Jurkat, Clone E6-1 (cell line): ENCODE results near the gene ZNF75A.

ENCODE experiments used
- DNase-seq: peaks from one replicate; pipeline ENCODE4 v3.0.0-alpha.2; 2011; ENCODE audit warnings: low read depth, low spot score
- H3K4me3 ChIP-seq: 2 replicates; pipeline ENCODE4 v1.5.1; 2011; ENCODE audit warnings: mild to moderate bottlenecking, low read length, control low read depth, moderate library complexity

Gene ZNF75A

DNA sequence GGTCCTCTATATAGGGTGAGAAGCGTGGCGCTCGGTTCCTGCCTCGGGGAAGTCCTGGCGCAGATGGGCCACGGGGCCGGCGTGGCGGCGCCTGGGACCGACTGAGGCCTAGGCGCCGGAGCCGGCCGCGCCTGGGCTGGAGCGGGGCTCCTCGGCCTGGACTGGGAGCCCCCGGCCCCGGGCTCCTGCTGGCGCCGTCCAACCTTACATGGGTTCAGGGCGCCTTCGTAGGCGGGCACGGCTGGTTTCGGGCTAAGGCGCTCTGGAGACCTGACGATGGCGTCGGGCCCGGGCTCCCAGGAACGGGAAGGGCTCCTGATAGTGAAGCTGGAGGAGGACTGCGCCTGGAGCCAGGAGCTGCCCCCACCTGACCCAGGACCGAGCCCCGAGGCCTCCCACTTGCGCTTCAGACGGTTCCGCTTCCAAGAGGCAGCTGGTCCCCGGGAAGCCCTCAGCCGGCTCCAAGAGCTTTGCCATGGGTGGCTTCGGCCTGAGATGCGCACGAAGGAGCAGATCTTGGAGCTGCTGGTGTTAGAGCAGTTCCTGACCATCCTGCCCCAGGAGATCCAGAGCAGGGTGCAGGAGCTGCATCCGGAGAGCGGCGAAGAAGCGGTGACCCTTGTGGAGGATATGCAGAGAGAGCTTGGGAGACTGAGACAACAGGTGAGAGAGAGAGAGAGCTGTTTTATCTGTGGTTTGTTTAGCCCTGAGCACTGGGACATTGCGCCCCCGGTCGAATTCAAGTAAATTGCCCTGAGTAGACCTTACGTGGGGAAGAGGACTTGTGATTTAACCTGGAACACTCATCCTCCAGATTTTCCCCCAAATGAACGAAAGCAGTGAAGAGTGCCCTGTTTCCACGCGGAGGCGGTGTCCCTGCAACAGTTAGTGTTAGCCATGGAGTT lies 21.5 kb upstream of the ZNF75A start:
- DNase-seq, result no peak

DNA sequence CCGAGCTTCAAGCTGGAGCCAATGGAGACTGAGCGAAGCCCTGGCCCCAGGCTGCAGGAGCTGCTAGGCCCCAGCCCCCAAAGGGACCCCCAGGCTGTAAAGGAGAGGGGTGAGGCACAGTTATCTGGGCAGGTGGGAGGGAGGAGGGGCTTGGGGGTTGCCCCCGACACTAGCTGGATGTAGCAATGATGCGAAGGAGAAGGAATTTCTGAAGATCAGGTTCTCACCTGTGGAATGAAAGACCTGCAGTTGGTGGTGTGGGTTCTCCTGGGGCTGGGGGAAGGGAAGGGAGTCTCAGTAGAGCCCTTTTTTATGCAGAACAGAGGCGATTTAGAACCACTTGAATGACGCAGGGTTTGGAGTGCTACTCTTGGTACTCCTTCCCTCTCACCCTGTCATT lies 20.2 kb upstream of the ZNF75A start:
- no peak for DNase-seq
- no peak overlapping the region for H3K4me3 ChIP-seq

More for the DNA sequence above, 21.5 kb upstream of the ZNF75A start:
- peak overlapping the region; percentile 92 for H3K4me3 ChIP-seq

DNA sequence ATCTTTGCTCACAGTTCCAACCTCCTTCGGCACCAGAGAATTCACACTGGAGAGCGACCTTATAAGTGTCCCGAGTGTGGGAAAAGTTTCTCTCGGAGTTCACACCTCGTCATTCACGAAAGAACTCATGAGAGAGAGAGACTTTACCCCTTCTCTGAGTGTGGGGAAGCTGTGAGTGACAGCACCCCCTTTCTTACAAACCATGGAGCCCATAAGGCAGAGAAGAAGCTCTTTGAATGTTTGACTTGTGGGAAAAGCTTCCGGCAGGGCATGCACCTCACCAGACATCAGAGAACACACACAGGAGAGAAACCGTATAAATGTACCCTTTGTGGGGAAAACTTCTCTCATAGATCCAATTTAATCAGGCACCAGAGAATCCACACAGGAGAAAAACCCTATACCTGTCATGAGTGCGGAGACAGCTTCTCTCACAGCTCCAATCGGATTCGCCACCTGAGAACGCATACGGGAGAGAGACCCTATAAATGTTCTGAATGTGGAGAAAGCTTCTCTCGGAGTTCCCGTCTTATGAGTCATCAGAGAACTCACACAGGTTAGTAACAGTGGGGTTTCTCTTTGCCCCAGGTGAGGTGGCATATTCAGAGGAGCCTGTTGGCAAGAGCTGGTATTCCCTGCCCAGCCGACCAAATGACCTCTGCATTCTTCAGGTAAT lies 15.2 kb upstream of the ZNF75A start:
- no peak for DNase-seq
- H3K4me3 ChIP-seq, result no peak overlapping the region

DNA sequence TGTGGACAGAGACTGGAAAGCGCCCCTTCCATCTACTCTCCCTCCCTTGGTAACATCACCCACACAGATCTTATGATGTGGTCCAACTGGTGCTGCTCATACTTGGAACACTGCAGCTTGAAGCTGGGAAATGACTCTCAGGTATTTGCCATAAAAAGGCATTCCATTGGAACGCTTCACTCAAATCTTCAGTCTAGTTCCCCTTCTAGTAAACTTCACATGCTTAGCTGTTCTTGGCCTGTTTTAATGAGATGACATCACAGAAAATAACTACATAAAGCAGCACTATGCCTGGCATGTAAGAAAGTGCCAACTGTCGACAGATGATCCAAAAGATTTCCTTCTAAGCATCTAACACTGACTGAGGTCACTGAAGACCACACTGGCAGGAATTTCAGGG lies 12.7 kb upstream of the ZNF75A start:
- no peak for DNase-seq
- H3K4me3 ChIP-seq, result no peak overlapping the region

DNA sequence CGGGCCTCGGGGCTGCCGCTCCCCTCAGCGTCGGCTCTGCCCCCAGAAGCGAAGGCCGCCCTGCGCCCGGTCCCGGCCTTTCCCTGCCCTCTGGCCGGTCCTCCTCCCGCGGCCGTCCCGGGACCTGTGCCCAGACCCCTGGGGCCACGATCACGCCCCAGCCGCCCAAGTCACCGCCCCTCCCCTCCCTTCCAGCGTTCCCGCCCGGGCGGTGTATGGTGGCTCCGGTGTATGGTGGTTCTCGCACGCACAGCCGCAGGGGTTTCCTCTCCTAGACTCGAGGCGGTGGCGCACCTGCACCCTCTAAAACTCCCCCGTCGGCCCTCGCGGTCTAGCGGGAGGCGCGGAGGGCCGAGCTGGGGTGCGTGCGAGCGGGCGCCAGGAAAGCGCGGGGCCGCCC lies 10.1 kb upstream of the ZNF75A start:
- no peak overlapping the region for H3K4me3 ChIP-seq
- no peak for DNase-seq

DNA sequence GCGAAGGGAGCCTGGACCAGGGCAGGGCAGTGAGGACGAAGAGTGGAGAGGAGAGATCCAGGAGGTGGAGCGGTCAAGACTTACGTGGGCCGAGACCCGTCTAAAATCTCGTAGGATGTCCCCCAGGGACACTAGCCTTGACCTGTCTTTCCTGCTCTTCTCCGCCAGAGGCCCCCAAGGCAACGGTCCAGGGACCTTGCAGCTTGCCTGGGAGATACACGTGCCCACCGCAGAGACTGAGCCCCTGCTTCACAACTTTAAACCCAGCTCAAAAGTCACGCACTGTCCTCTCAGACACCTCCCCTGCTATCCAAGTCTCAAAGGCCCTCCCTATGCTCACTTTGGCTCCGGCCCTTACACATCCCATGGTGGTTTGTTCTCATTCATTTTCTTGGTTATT lies 9.5 kb upstream of the ZNF75A start:
- H3K4me3 ChIP-seq, result no peak overlapping the region
- no peak for DNase-seq

DNA sequence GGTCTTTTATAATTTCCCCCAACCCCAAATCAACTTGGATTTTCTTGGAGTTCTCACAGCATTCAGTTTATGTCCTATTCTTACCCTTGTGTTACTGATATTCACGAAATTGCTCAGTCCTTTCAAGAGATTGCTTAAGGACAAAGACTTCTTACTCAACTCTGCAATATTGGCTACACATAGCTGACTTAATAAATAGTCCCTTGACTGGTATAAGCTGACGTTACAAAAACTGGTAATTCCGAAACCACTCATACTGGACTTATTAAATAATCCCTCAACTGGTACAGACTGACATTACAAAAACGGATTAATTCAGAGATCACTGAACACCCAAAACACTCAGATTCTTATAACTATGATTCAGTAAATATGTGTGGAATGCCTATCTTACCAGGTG lies 927 bp upstream of the ZNF75A start:
- no peak overlapping the region for H3K4me3 ChIP-seq
- DNase-seq, result no peak

DNA sequence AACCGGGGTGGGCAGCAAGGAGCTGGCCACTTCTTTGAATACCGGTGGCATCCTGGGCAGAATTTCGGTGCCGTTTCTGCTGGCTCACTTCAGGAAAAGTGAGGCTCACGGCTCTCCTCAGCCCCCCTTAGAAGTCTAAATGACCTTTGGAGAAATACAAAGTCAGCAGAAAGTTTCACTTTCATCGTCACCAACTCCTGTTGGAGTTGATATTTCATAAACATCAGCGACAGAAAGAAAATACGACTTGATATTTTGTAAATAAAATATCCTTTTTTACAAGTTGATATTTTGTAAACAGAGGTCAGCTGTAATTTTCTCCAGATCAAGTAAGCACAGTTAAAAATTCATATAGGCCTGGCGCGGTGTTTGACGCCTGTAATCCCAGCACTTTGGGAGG lies 781 bp downstream of the ZNF75A start:
- no peak for DNase-seq
- peak overlapping the region; percentile 59 for H3K4me3 ChIP-seq

DNA sequence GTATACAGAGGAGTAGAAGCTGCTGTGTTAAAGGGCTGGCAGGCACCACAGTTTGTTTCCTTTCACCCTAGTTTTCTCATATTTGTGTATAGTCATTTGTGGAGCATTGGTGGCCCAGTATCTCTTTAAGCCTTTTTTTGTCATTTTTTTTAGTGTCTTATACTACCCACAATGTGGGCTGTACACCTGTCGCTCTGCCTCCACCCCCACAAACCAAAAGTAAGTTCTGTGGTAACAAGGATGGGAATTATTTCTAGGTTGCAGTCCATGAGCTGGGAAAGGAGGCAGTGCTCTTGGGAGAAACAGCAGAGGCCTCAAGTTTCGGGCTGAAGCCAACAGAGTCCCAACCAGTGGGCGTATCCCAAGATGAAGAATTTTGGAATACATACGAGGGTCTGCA lies 6.2 kb downstream of the ZNF75A start:
- peak; percentile 51 for DNase-seq
- H3K4me3 ChIP-seq, result no peak overlapping the region

DNA sequence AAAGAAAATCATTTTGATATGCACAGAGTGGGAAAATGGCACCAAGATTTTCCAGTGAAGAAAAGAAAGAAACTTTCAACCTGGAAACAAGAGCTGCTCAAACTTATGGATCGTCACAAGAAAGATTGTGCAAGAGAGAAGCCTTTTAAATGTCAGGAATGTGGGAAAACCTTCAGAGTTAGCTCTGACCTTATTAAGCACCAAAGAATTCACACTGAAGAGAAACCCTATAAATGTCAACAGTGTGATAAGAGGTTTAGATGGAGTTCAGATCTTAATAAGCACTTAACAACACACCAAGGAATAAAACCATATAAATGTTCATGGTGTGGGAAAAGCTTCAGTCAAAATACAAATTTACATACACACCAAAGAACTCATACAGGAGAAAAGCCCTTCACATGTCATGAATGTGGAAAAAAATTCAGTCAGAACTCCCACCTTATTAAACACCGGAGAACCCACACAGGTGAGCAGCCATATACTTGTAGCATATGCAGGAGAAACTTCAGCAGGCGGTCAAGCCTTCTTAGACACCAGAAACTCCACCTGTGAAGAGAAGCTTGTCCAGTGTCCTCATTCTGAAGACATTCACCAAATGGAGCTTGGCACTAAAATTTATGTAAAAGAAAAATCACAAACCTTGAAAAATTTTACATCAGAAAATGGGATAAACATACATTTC lies 12.2 kb downstream of the ZNF75A start:
- no peak for DNase-seq
- no peak overlapping the region for H3K4me3 ChIP-seq

DNA sequence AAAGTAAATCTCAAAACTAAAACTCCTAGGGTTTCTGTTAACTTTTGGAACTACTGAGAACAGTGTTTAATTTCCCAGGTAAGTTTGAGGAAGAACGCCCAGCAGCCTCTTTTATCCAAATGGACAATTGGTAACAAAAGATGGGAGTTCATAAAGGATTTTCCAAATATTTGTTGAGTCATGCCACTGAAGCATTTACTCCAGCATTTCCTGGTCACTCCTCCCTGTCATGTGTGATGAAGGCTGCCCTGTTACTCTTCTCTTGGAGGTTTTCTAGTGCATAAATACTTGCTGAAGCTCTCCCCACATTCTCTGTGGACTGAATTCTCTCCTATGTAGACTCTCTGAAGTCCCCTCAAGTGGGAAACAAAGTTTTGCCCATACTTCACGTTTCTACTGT lies 16.5 kb downstream of the ZNF75A start:
- DNase-seq, result no peak
- no peak overlapping the region for H3K4me3 ChIP-seq

DNA sequence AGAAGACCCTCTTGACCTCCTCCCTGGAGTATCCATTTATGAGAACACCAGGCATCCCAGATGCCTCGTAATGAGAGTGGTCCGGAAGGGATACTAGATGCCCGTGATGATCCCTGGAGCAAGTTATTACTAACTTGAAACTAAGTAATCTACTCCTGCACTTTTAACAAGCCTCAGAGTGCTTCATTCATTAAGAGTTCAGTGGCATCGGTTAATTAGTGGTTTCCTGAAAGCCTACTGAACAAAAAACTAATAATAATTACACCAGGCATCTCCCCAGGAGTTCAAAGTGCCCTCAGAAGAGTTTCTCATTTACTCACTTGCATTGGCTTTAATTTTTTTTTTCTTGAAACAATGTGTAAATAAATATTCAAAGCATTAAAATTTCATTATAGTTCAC lies 22.2 kb downstream of the ZNF75A start:
- no peak for DNase-seq
- no peak overlapping the region for H3K4me3 ChIP-seq

DNA sequence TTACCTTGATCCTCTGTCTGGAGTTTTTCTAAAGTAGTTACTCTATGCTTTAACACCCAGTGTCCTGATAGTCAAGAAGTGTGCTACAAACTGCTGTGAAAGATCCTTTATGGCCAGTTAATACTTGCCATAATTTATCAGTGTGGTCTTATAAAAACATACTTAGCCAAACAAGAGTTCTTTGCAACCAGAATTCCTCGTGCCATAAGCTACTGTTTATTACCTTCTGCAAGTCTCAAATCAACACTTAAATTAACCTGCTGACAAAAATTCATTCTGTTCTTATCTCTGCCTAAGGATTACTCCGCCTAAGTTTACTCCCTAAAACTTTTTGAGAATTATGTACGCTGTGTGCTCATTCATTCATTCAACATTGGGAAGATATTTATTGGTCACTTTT lies 22.8 kb downstream of the ZNF75A start:
- no peak overlapping the region for H3K4me3 ChIP-seq
- DNase-seq, result no peak

DNA sequence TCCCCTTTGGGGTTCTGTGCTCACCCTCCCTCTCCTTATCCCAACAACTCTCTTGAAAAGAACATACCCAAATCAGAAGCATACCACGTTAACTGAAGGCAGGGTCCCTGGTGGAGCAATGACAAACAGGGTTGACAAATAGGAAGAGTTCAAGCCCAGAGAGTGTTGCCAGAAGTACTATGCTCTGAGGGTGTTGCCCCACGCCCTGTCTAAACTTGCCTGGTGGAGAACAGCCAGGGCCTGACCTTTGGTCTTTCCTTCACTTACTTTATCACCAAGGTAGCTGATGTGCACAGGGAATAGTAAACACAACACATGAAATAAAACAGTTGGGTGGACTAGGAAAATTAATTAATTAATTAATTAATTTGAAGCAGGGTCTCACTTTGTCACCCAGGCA lies 23.3 kb downstream of the ZNF75A start:
- no peak for DNase-seq

DNA sequence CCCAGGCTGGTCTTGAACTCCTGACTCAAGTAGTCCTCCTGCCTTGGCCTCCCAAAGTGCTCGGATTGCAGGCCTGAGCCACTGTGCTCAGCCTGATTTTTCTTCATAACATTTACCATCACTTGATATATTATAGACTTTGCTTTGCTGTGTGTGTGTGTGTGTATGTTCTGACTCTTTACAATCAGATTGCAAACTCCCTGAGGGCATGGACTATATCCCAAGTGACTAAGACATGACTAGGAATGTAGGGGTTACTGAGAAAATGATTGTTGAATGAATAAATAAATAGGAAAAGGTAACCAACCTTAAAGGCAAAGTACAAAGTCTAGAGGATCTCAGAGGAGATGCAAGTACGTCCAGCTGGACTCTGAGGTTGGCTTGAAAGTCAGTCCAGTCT lies 40.7 kb downstream of the ZNF75A start:
- H3K4me3 ChIP-seq, result no peak overlapping the region
- no peak for DNase-seq

More for the DNA sequence above, 23.3 kb downstream of the ZNF75A start:
- no peak overlapping the region for H3K4me3 ChIP-seq

DNA sequence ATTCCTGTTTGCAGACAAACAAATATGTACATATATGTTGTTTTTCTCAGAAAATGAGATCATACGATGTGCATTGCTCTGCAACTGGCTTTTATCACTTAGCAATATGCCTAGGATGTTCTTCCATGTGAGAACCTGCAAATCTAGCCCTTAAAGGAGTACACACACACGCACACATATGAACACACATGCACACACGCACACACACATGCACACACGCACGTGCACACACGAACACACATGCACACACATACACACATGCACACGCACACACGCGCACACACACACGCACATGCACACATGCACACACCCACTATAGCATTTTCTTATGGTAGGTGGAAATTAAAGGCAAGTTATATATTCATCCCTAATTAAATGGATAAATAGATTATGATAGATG lies 42.3 kb downstream of the ZNF75A start:
- no peak for DNase-seq
- H3K4me3 ChIP-seq, result no peak overlapping the region

DNA sequence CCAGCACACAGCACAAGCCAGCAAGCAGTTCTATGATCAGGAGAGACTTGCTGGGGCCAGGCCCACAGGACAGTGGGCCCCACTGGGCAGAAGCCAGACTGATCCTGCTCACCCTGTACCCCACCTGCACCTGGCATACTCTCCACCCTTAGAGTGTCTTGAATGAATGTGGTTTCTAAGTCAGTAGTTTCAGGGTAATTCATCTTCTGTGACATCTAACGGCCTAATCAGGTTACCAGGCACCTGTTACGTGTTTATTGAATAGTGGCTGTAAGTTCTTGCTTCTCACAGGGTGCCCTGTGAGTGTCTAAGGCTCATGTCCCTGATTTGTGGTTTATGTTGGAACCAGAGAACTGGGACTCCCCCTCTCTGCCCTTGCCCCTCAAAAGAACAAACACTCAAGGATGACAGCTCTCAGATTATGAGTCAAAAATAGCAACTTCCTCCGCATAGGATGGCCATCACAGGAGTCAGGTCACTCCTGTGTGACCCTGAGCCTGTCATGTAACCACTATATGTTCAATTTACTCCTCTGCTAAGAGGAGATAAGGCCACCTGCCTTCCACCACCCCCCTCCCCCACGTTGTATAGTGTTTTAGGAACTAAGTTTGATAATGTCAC lies 43.4 kb downstream of the ZNF75A start:
- DNase-seq, result peak; percentile 86

DNA sequence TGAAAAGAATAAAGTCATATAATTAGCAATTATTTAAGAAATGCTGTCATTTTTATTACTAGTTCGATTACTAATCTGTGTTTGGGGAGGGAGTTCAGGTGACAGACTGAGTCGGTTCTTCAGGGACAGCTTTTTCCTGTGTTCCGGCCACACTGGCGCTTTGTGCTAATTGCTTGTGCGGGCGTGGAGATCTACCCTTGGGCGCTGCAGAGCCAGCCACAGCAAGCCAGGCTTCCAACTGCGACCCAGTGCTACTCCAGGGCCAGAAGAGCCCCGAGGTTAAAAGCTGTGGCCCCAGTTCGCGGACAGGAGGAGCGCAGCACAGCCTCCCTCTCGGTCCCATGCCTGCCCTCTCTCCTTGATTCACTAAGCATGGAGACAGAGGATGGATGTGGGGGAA lies 43.9 kb downstream of the ZNF75A start:
- peak overlapping the region; percentile 28 for H3K4me3 ChIP-seq
- no peak for DNase-seq

More for the DNA sequence above, 43.4 kb downstream of the ZNF75A start:
- peak overlapping the region; percentile 28 for H3K4me3 ChIP-seq

DNA sequence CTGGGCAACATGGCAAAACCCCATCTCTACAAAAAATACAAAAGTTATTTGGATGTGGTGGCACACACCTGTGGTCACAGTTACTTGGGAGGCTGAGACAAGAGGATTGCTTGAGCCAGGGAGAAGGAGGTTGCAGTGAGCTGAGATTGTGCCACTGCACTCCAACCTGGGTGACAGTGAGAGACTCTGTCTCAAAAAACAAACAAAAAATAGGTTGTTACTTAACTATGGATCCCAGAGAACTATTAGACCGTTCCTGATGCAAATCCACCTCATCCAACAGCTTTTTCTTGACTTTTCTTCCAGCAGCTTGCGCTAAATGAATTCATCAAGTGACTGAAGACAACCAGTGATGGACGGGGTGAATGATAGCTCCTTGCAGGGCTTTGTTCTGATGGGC lies 50.3 kb downstream of the ZNF75A start, which contains the start of gene OR2C1:
TSS of gene OR2C1 (plus strand) at position 301 of the 400 bp plus-strand sequence. CDS start at position 353, 52 bp downstream.
- DNase-seq, result no peak
- no peak within 1 kb of the TSS for H3K4me3 ChIP-seq
